GM19452 (cell line): ENCODE results near the gene PDE11A.

Source experiments
- ATAC-seq: cut with Tn5 transposase; IDR thresholded peaks from one replicate; pipeline ENCODE4 v1.9.1; 2021; ENCODE audit not compliant: unreplicated experiment

The PDE11A gene

GRCh38 chr2:177708106-177708505 is 364.5 kb downstream of the PDE11A start:
- no peak for ATAC-seq

DNA sequence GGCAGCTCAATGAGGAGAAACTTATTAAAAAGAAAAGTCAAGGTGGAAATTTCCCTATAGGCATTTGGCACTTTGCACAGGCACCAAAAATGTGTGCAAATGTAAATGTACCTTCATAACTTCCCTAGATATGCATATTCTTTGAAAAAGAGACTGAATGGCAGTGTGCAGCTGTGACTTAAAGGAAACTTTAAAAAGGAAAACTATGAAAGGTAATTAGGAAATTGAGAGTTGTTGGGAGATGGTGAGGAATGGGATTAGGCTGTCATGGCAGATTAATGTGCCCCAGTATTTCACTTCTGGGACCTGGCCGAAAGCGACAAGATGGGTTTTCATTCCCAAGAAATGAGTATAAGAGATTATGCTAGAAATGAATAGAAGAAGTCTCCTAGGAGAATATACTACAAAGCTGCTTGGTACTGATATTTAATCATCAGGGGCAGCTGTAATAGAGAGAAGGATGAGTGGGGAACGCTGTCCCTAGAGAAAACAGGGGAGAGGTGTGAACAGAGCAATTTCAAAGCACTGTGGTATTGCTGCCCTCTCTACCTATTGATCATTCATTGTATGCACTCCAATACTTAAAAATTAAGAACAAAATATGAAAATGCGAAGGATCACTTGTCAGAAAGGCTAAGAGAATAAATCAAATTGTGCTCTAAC is 366.9 kb downstream of the PDE11A start:
- ATAC-seq: no peak

GRCh38 chr2:177703159-177703558 is 369.4 kb downstream of the PDE11A start:
- ATAC-seq: no peak

GRCh38 chr2:177698281-177698680 is 374.3 kb downstream of the PDE11A start:
- ATAC-seq: no peak

- ATAC-seq: no peak
Measured at GRCh38 chr2:177694348-177694747, 378.2 kb downstream of the PDE11A start.

GRCh38 chr2:177693658-177694339 is 378.8 kb downstream of the PDE11A start:
- no peak for ATAC-seq

DNA sequence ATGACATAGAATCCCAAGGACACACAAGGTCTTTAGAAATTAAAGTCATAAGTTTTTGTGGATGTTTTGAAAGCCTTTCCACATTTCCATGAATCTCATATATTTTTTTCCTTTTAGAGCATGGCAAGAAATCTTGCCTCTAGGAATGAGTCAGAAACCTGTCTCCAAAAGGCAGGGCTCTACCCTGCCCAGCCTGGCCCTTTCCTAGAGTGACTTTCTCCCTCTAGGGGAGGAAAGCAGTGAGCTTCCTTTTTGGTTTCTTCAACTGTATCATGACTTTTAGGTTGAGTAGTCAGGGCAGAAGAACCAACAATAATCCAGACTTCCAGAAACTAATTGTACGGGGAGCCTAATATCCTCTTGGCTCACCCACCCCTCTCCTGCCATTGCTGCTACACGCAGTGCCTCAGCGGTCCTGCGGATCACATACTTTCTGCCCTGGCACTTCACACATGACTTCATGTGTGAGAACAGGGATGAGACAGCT is 379.8 kb downstream of the PDE11A start:
- ATAC-seq: no peak

GRCh38 chr2:177692042-177692782 is 380.4 kb downstream of the PDE11A start:
- no peak for ATAC-seq

- no peak for ATAC-seq
Measured at GRCh38 chr2:177691177-177691576, 381.4 kb downstream of the PDE11A start.

DNA sequence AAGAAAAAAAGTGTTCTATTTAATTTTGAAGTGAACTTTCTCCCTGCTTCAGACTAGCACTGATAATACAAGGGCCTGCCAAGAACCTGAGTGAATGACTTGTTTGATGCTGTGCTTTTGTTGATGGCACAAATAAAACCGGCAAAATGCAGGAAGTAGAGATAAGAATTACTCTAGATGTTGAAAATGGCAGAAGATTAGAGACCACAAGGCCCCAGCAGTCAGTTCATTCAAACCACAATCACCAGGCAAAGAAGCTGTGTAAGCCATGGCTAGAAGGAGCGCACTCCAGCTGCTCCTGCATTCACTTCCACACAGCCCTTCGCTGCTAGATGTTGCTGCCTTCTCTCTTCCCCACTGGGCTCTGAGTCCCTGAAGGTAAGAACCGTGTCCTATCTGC is 383.0 kb downstream of the PDE11A start:
- no peak for ATAC-seq

GRCh38 chr2:177688844-177689243 is 383.7 kb downstream of the PDE11A start:
- ATAC-seq: no peak

- ATAC-seq: no peak
Measured at GRCh38 chr2:177683661-177684069, 388.9 kb downstream of the PDE11A start.

- no peak for ATAC-seq
Measured at GRCh38 chr2:177682836-177683660, 389.5 kb downstream of the PDE11A start.

GRCh38 chr2:177682006-177682405 is 390.6 kb downstream of the PDE11A start:
- ATAC-seq: no peak

GRCh38 chr2:177680866-177681712 is 391.5 kb downstream of the PDE11A start:
- ATAC-seq: no peak

DNA sequence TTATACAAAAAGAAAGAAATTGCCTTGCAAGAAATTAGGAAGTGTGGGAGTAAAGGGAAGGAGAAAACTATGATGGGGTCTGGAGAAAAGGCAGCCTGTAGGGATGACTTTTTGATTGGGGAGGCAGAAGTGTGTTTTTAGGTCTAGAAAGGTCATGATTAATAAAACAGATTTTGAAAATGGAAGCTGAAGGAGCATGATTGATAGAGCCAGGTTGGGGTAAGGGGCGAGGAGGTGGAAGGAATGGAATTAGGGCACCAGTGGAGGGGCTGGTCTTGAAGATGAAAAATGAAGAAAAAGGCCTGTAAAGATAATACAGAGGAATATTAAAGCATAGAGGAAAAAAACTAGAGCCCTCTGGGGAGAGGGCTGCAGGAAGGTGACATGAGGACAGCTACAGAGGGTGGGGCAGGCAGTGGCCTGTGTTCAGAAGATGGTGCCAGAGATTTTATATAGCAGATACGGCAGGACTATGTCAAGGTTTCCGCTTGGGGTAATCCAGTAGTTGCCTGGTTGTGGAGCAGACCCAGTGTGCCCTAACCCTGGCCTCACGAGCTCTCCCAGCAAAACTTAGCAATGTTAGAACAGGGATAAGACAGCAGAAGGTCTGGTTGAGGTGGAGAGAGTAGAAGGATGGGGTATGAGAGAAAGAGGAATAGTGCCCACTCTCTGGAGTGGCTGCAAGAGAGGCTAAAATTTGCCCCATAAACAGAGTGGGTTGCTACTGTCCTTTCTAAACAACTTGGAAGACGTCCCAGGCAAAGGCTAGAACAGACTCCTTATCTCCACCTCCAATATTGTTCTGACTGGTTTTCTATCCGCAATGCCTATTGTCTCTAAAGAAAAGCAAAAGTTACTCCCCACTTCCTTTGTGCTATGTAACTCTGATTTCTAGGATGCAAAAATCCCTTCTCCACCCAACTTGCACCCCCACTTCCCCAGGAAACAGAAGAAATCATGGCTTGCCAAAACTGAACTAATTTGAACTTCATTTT is 392.7 kb downstream of the PDE11A start:
- ATAC-seq: no peak

DNA sequence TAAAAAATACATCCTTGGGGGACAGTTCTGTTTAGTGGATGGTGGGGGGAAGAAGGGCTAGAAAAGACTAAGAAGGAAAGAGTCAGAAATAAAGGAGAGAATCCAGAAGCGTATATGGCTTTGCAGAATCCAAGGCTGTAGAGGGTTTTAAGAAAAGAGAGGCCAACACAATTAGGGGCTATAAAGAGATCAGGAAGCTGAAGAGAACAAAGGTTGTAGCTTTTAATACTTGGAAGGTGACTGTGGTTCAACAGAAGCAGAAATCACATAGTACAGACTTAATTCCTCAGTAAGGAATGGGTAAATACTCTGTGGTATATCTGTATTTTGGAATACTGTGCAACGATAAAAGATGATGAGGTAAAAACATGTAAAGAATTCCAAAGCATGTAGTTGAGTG is 393.6 kb downstream of the PDE11A start:
- ATAC-seq: no peak

DNA sequence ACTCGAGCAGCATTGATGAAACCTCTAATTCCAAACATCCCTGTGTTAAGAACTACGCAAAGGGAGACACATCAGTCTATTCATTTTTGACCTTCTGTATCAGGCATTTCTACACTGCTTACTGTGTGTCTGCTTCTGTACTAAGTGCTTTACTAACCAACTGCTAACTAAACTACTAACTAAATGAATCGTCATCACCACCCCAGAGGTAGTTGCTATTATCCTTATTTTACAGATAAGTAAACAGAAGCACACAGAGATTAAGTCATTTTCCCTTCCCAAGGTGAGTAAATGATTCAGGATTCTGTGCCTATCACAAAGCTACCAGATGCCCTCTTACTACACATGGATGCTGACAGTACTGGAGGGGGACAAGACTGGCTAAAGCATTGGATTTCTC is 395.9 kb downstream of the PDE11A start:
- no peak for ATAC-seq

DNA sequence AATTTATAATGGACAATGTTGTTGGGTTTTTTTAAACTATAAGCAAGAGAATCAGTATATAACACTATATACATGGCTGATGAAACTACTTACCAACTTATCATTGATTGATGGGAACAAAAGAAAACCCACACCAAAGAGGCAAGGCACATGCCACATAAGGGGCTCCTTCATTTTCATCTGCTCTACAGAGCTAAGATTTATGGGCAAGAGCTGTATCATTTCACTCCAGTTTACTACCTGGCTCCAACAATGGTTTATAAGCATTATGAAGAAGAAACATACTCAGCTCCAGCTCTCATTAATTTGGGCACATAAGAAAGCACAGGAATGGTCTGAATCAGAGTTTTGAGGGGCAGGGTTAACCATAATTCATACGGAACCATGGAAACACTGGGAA is 396.8 kb downstream of the PDE11A start:
- ATAC-seq: no peak
